ENCODE data around the gene KRTAP10-12. TPM values are rescaled to one million over a fixed set of nuclear protein-coding genes. Genes with fewer than 3 reads are reported as not detected.

KRTAP10-12 gene
- total and polyA plus RNA-seq, 10 of the 15 experiments (the other 5 are each of a cell fraction or from before 2014, with no cell fraction given): not detected

DNA sequence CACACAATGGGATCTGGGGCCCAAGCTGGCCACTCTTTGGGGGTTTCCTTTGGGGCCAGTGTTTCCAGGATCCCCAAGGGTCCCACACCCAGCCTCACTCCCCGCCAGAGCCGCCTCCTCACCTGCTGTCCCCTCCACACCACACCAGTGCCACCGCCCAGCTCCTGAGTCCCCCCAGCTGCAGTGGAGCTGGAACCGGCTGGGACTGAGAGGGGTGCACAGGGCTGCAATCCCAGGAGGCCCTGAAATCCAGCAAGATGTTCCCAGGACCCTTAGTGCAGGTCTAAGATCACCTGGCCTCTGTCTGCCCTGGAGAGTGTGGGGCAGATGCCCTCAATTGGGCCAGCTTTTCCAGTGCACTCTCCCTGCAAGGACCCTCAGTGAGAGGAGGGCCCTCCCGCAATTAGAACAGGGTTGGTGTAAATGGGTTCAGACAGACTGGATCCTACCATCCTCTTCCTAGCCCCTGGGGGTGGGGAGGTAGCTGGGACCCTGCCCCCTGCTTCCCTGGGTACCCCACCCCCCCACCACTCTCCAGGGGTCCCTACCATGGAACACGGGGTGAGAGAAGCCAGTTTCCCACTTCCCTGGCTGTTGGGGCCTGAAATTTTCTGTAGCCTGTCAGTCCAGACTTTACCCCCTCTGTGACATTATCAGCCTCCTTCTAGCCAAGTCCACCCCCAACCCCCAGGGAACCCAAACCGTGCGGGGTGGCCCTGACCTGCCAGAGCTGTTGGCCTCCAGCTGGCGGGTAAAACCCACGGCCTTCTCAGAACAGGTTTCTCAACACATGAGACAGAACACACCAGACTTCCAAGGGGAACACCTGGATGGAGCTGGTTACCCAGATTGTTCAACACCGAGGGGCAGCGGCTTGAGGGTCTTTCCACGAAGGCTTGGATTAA lies 7.0 kb downstream of the KRTAP10-12 start (continued):
- TF ChIP-seq ETV6 (conservative IDR thresholded peaks at IDR 0.05 in 1 of 2, IDR thresholded peaks at IDR 0.05 in 1 of 2; ENCODE audit: borderline replicate concordance in 1 of 2, low read depth in 1 of 2): no peak
- TF ChIP-seq EED (IDR thresholded peaks at IDR 0.05; ENCODE audit: low read depth): no peak
- no peak for TF ChIP-seq ZZZ3 (IDR thresholded peaks at IDR 0.05; ENCODE audit: control insufficient read depth, insufficient read length, low read depth)
- TF ChIP-seq NFIC (IDR thresholded peaks at IDR 0.05; ENCODE audit: low read depth, low read length): no peak
- TF ChIP-seq SUZ12 (IDR thresholded peaks at IDR 0.05; ENCODE audit: unreplicated experiment): no peak
- TF ChIP-seq ZBTB4 (CRISPR knock-in tag; IDR thresholded peaks at IDR 0.05): no peak
- no peak for TF ChIP-seq IRF4 (IDR thresholded peaks at IDR 0.05; ENCODE audit: low read depth, low read length)
- TF ChIP-seq SUPT20H (IDR thresholded peaks at IDR 0.05; ENCODE audit: borderline replicate concordance, control insufficient read depth, low read depth, low read length): no peak
- no peak for TF ChIP-seq STAT1 (conservative IDR thresholded peaks at IDR 0.05)
- TF ChIP-seq, protein P1, sequence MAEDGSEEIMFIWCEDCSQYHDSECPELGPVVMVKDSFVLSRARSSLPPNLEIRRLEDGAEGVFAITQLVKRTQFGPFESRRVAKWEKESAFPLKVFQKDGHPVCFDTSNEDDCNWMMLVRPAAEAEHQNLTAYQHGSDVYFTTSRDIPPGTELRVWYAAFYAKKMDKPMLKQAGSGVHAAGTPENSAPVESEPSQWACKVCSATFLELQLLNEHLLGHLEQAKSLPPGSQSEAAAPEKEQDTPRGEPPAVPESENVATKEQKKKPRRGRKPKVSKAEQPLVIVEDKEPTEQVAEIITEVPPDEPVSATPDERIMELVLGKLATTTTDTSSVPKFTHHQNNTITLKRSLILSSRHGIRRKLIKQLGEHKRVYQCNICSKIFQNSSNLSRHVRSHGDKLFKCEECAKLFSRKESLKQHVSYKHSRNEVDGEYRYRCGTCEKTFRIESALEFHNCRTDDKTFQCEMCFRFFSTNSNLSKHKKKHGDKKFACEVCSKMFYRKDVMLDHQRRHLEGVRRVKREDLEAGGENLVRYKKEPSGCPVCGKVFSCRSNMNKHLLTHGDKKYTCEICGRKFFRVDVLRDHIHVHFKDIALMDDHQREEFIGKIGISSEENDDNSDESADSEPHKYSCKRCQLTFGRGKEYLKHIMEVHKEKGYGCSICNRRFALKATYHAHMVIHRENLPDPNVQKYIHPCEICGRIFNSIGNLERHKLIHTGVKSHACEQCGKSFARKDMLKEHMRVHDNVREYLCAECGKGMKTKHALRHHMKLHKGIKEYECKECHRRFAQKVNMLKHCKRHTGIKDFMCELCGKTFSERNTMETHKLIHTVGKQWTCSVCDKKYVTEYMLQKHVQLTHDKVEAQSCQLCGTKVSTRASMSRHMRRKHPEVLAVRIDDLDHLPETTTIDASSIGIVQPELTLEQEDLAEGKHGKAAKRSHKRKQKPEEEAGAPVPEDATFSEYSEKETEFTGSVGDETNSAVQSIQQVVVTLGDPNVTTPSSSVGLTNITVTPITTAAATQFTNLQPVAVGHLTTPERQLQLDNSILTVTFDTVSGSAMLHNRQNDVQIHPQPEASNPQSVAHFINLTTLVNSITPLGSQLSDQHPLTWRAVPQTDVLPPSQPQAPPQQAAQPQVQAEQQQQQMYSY (CRISPR knock-in tag; IDR thresholded peaks at IDR 0.05): no peak
- TF ChIP-seq, protein P2, sequence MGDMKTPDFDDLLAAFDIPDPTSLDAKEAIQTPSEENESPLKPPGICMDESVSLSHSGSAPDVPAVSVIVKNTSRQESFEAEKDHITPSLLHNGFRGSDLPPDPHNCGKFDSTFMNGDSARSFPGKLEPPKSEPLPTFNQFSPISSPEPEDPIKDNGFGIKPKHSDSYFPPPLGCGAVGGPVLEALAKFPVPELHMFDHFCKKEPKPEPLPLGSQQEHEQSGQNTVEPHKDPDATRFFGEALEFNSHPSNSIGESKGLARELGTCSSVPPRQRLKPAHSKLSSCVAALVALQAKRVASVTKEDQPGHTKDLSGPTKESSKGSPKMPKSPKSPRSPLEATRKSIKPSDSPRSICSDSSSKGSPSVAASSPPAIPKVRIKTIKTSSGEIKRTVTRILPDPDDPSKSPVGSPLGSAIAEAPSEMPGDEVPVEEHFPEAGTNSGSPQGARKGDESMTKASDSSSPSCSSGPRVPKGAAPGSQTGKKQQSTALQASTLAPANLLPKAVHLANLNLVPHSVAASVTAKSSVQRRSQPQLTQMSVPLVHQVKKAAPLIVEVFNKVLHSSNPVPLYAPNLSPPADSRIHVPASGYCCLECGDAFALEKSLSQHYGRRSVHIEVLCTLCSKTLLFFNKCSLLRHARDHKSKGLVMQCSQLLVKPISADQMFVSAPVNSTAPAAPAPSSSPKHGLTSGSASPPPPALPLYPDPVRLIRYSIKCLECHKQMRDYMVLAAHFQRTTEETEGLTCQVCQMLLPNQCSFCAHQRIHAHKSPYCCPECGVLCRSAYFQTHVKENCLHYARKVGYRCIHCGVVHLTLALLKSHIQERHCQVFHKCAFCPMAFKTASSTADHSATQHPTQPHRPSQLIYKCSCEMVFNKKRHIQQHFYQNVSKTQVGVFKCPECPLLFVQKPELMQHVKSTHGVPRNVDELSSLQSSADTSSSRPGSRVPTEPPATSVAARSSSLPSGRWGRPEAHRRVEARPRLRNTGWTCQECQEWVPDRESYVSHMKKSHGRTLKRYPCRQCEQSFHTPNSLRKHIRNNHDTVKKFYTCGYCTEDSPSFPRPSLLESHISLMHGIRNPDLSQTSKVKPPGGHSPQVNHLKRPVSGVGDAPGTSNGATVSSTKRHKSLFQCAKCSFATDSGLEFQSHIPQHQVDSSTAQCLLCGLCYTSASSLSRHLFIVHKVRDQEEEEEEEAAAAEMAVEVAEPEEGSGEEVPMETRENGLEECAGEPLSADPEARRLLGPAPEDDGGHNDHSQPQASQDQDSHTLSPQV (IDR thresholded peaks at IDR 0.05): no peak
